Activated B cell treated with CpG ODN at 0.5 μM for 24 hours (primary cell): ENCODE data around the gene MYOM3. TPM values are rescaled to one million over a fixed set of nuclear protein-coding genes. Genes with fewer than 3 reads are reported as not detected.

Source experiments
- ATAC-seq: fragments of 200-7000 bp; cut with Tn5 transposase; one replicate; pipeline ENCODE4 v1.10.0; 2021; ENCODE audit warnings: low read depth, mild to moderate bottlenecking, moderate library complexity
- CTCF ChIA-PET: fragments of 350-600 bp; sonication (Branson Sonifier 250); formaldehyde crosslinking; loops from one replicate; lab custom pipeline; 2021; ENCODE audit warnings: antibody characterized with exemption; lab: Charles Lee
- POLR2A ChIA-PET: fragments of 350-600 bp; sonication (Branson Sonifier 250); formaldehyde crosslinking; loops from one replicate; lab custom pipeline; 2021; ENCODE audit warnings: antibody characterized with exemption; lab: Charles Lee
- DNase-seq: peaks from one replicate; pipeline ENCODE4 v3.0.0; 2022
- H3K27ac Mint-ChIP-seq: one replicate; pipeline ENCODE4 v1.8.0; 2020; ENCODE audit warnings: mixed read lengths
- H3K27me3 Mint-ChIP-seq: one replicate; pipeline ENCODE4 v1.8.0; 2021; ENCODE audit warnings: mixed read lengths
- H3K36me3 Mint-ChIP-seq: one replicate; pipeline ENCODE4 v1.8.0; 2021; ENCODE audit warnings: low read depth, mixed read lengths
- H3K4me1 Mint-ChIP-seq: one replicate; pipeline ENCODE4 v1.8.0; 2021; ENCODE audit warnings: mixed read lengths
- H3K4me3 Mint-ChIP-seq: one replicate; pipeline ENCODE4 v1.8.0; 2020; ENCODE audit warnings: mild to moderate bottlenecking, mixed read lengths
- H3K9me3 Mint-ChIP-seq: one replicate; pipeline ENCODE4 v1.8.0; 2020; ENCODE audit warnings: mixed read lengths
- intact Hi-C: fragments of 100-400 bp; cut with micrococcal nuclease; formaldehyde crosslinking; loops from one replicate; pipeline ENCODE4 v1.15.1; 2024
- total RNA-seq: library from RNA; stranded (reverse); gene quantifications from 2 replicates; pipeline ENCODE4 v1.2.3, GENCODE V29; 2022
- TF ChIP-seq, protein P1 (sequence below): fragments of 200-600 bp; IDR thresholded peaks from one replicate; pipeline ENCODE4 v1.8.0; 2022; ENCODE audit warnings: antibody characterized with exemption, mild to moderate bottlenecking

MYOM3 gene
- total RNA-seq, 1 donor from 2014 or later: not detected

DNA sequence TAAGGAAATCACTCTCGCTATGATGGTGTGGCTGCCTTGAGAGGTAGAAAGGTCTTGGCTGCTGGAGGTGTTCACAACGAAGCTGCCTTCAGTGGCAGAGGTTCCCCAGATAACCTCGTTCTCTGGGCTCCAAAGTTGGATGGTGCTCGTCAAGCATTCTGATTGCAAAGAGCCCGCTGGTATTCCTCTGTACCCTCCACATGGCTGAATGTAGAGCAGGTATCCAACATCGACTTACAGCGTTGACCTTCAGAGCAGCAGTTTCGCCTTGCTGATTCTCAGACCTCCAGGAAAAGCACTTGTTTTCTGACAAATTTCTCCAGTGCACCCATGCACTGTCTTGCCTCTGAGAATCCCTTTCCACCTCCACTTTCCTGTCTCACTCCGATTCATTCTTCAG, 35.3 kb upstream of the MYOM3 start:
- POLR2A ChIA-PET: no interaction called here
- TF ChIP-seq, protein P1, sequence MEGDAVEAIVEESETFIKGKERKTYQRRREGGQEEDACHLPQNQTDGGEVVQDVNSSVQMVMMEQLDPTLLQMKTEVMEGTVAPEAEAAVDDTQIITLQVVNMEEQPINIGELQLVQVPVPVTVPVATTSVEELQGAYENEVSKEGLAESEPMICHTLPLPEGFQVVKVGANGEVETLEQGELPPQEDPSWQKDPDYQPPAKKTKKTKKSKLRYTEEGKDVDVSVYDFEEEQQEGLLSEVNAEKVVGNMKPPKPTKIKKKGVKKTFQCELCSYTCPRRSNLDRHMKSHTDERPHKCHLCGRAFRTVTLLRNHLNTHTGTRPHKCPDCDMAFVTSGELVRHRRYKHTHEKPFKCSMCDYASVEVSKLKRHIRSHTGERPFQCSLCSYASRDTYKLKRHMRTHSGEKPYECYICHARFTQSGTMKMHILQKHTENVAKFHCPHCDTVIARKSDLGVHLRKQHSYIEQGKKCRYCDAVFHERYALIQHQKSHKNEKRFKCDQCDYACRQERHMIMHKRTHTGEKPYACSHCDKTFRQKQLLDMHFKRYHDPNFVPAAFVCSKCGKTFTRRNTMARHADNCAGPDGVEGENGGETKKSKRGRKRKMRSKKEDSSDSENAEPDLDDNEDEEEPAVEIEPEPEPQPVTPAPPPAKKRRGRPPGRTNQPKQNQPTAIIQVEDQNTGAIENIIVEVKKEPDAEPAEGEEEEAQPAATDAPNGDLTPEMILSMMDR: no peak
- CTCF ChIA-PET: interaction anchor here (0.8 to 9.6 kb wide), 3 partner anchors 53 to 246 kb away, joined by 3 to 243 read pairs (median 135); no protein-coding TSS in a partner anchor
- Mint-ChIP-seq H3K4me3 (no peak overlapping the region), H3K27ac (no peak overlapping the region), H3K9me3 (no peaks in the 10 kb centered on the region), H3K36me3 (no peaks in the 10 kb centered on the region), H3K27me3 (peaks cover 9% of the 10 kb centered on the region), H3K4me1 (peaks cover 21% of the 10 kb centered on the region)
- DNase-seq (no peak), ATAC-seq (no peak)
- intact Hi-C loops: no loop called here

DNA sequence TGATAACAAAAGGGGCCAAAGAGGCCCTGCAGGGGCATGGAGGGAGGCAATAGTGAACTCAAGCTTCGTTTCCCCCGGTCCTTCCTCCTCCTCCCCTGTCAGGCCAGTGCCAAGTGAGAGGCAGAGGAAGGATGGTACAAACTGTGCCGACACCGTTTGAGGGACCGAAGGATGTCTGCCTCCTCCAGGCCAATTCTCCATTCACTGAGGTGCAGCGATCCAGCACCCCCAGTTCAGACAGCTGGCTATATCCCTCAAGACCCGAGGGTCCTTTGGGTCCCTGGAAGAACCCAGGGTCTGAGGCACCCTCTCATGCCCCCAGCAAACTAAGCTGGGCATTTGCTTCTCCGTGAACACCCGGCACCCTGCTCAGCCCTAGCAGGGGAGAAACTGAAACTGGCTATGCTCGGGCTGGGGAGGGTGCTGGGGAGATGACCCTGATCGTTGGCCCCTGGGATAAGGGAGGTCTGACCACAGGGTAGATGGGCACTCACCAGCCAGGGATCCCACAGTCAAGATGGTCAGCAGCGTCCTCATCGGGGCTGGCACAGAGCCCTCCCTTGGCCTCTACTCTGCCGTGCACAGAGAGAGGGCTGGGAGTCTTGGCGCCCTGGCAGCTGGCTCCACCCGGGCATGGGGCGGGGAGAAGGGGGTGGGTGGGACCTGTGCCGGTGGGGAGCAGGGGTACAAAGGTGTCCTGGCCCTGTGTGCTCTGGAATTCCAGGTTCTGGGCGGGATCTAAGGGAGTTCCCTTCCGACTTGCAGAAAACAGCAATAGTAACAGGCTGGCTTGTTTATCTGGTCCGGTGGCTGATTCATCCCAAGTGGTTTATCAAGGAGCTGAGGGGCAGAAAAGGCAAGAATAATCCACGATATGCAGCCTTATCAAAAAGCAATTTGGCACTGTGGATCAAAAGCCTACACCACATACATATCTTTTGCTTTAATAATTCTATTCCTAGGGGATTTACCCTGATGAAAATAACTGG, 30.9 kb upstream of the MYOM3 start, which contains the start of gene IL22RA1:
TSS of gene IL22RA1 (minus strand) at position 595 of the 989 bp plus-strand sequence. CDS start at position 537, 58 bp downstream.
- no peak within 1 kb of the TSS for H3K4me3 Mint-ChIP-seq
- POLR2A ChIA-PET: no interaction called here
- no peak for ATAC-seq
- intact Hi-C loops: no loop called here
- no peak for DNase-seq
- peaks cover 13% of the 10 kb centered on the region for H3K27me3 Mint-ChIP-seq
- CTCF ChIA-PET: interaction anchor here (1.2 to 1.3 kb wide), 2 partner anchors 13 to 59 kb away, joined by 3 read pairs; no protein-coding TSS in a partner anchor
- H3K4me1 Mint-ChIP-seq: peaks cover 3% of the 10 kb centered on the region
- no peaks in the 10 kb centered on the region for H3K9me3 Mint-ChIP-seq
- no peaks in the 10 kb centered on the region for H3K36me3 Mint-ChIP-seq
- H3K27ac Mint-ChIP-seq: no peak within 1 kb of the TSS
- TF ChIP-seq, protein P1: no peak

DNA sequence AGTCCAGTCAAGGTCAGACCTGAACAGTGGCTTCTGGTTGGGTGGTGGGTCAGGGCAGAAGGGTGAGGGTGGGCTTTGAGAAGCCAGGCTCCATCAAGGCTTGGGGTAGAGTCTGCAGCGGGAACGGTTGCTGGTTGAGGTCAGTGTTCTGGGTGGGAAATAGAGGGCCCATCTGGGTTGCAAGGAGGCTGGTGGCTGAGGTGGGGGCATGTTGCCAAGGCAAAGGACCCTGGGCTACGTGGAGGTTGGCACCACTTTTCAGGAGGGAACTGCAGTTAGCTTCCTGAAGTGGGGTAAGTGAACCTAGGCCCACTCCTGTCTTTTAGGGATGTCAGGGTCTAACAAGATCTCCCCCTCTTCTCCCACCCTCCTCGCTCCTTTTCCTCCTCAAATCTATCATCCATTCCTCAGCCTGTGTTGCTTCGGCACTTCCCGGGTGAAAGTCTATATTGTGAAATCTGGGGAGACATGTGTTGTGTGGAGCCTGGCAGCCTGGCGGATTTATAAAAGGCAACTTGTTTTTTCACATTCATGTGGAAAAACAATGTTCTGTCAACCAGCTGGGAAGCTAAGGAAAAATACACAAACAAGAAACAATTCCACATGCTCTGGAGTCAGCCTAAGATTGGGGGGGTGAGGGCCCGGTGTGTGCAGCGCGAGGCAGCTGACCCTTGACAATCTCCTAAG, 29.5 kb upstream of the MYOM3 start:
- H3K9me3 Mint-ChIP-seq: no peaks in the 10 kb centered on the region

DNA sequence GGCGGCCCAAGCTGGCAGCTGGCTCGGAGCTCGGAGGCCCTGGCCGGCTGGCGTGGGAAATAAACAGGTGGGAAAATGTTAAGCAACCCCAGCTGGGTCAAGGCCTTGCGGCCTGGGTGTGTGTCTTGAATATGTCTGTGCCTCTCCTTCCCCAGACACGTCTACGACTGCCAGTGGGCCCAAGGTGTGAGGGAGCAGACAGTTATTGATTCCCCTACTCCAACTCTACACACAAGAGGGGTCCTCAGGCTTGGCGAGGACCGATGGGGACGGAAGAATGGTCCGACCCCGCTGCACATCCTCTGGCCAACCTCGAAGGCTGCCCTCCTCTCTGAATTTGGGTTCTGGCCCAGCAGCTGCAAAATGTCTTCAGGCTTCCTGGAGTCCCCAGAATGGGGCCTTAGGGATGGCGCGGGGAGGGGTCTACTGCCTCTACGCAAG, 28.8 kb upstream of the MYOM3 start:
- intact Hi-C loops: no loop called here
- H3K36me3 Mint-ChIP-seq: no peaks in the 10 kb centered on the region
- ChIA-PET CTCF (interaction anchor here (0.8 kb wide), 1 partner anchor 9 kb away, joined by 4 read pairs; no protein-coding TSS in a partner anchor), POLR2A (no interaction called here)
- H3K4me1 Mint-ChIP-seq: peaks cover 3% of the 10 kb centered on the region
- no peaks in the 10 kb centered on the region for H3K9me3 Mint-ChIP-seq
- DNase-seq (no peak), ATAC-seq (no peak)
- TF ChIP-seq, protein P1: no peak
- peaks cover 13% of the 10 kb centered on the region for H3K27me3 Mint-ChIP-seq
- H3K27ac Mint-ChIP-seq: no peak overlapping the region
- no peak overlapping the region for H3K4me3 Mint-ChIP-seq

More for the DNA sequence above, 29.5 kb upstream of the MYOM3 start:
- no peak for DNase-seq
- Mint-ChIP-seq H3K27me3 (peaks cover 13% of the 10 kb centered on the region), H3K4me1 (peaks cover 3% of the 10 kb centered on the region), H3K36me3 (no peaks in the 10 kb centered on the region), H3K4me3 (no peak overlapping the region), H3K27ac (no peak overlapping the region)
- TF ChIP-seq, protein P1: no peak
- ChIA-PET CTCF (interaction anchor here (1.2 kb wide), 1 partner anchor 60 kb away, joined by 3 read pairs; no protein-coding TSS in a partner anchor), POLR2A (no interaction called here)
- intact Hi-C loops: no loop called here
- ATAC-seq: no peak
